ENCODE data around the gene TMEM80.
A peak's percentile ranks its signal among the peaks of the same experiment; 100 is the strongest.
"Not testable (repeated sequence)": the region's sequence is repeated elsewhere in the genome, so short reads cannot be mapped to it uniquely, and the experiment has no call there.

Gene TMEM80

GRCh38 chr11:679271-680207 lies 16.1 kb upstream of the TMEM80 start:
- no peak for DNase-seq (ENCODE audit: low spot score)

DNA sequence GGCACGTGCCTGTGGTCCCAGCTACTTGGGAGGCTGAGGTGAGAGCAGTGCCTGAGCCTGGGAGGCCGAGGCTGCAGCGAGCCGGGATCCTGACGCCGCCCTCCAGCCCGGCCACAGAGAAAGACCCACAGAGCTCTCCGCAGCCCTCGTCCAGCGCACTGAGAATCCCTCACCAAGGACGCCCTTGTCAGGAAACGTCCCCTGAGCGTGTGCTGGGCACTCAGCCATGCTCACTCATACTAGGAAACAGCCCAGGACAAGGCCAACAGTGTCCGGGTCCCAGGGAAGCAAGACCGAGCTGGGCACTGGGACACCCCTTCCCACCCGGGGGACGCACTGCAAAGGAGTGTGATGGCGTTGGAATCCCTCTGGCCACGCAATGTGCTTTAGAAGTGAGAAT lies 15.1 kb upstream of the TMEM80 start:
- no peak for DNase-seq (ENCODE audit: low spot score)

DNA sequence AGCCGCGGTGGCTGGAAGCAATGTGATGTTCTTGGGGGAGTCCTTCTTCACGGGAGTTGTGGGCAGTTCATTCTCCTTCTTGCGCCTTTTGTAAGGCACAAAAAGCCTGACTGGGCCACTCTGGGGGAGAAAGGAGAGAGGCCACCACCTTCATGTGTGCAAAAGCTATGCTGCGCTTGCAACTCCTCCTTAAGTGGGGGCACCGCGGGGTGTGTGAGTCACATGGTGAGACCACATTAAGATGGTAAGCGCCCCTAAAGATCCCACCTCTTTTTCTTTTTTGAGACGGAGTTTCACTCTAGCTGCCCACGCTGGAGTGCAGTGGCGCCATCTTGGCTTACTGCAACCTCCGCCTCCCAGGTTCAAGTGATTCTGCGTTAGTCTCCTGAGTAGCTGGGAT lies 14.6 kb upstream of the TMEM80 start:
- no peak for DNase-seq (ENCODE audit: low spot score)

- no peak for DNase-seq (ENCODE audit: low spot score)
Measured at GRCh38 chr11:686451-687243, 9.0 kb upstream of the TMEM80 start.

DNA sequence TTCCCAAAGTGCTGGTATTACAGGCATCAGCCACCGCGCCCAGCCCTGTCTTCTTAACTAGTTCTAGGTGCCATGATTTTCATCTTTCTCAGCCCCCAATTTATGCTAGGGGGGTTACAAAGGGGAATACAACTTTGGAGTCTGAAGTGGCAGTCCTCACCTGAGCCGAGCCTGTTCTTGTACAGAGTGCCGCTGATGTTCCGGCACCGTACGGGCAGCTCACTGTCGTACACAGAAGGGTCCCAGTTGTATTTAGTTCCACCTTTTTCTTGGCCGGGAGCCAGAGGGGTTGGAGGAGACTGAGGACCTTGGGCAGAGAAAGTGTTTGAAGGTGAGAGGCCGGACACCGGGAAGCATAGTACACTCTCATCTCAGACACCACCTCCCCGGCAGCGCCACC lies 7.9 kb upstream of the TMEM80 start:
- no peak for DNase-seq (ENCODE audit: low spot score)

DNA sequence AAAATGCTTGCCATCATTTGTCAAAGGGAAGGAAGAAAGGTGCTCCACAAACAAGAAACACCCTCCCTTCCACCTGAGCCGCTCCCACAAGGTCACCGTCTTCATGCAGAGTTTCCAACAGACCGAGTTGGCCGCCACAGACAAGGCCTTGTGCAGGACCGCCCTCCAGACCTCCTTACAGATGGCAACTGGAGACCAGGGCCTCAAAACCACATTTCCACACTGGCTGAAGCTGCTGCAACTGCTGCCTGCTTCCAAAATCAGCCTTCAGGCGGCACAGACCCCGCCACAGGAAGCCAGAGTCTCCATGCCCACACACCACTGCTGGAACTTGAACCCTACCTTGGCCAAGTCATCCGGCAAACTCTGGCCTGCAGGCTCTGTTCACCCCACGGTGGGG lies 6.9 kb upstream of the TMEM80 start:
- DNase-seq (ENCODE audit: low spot score), result no peak

GRCh38 chr11:689625-690024 lies 6.0 kb upstream of the TMEM80 start:
- DNase-seq (ENCODE audit: low spot score), result no peak

DNA sequence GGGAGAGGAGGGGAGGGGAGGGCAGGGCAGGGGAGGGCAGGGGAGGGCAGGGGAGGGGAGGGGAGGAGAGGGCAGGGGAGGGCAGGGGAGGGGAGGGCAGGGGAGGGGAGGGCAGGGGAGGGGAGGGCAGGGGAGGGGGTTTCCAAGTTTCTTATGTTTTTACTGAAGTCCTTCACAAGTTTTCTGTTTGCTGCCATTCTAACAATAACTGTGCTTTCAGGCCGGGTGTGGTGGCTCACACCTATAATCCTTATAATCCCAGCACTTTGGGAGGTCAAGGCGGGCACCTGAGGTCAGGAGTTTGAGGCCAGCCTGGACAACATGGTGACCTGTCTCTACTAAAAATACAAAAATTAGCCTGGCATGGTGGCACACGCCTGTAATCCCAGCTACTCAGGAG lies 5.4 kb upstream of the TMEM80 start:
- not testable (repeated sequence) for DNase-seq (ENCODE audit: low spot score)

GRCh38 chr11:690738-691633 lies 4.6 kb upstream of the TMEM80 start:
- DNase-seq (ENCODE audit: low spot score), result no peak

GRCh38 chr11:691710-692590 lies 3.7 kb upstream of the TMEM80 start:
- DNase-seq (ENCODE audit: low spot score), result no peak

DNA sequence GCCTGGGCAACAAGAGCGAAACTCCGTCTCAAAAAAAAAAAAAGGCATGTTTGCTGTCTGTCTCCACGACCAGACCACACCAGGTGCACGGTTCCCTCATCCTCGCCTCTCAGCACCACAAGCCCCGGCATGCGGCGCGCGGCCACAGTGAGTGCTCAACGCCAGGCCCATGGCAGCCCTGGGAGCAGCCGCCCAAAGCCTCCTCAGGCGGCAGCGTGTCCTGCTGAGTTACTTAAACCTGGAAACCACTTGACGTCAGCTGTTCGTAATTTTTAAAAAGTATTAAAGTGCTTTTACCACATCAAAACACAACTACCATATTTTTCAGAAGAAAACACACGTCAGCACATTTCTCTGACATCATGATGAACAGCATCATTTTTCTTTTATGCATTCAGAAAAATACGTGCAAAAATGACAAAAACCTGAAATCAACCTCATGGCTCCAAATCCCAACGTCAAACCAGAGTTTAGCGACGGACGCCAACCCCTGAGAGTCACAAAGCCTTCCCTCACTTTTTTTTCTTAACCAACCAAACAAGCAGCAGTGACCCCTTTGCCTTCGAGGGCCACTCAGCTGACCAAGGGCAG lies 2.7 kb upstream of the TMEM80 start:
- DNase-seq (ENCODE audit: low spot score), result no peak

- no peak for DNase-seq (ENCODE audit: low spot score)
Measured at GRCh38 chr11:693415-693831, 2.2 kb upstream of the TMEM80 start.

- no peak for DNase-seq (ENCODE audit: low spot score)
Measured at GRCh38 chr11:693887-694562, 1.6 kb upstream of the TMEM80 start.

GRCh38 chr11:694563-695287 lies 891 bp upstream of the TMEM80 start, which contains the start of gene DEAF1:
Gene DEAF1, minus strand, starts transcription at chr11:695222. Its CDS starts 175 bp downstream, at chr11:695047.
- peak; percentile 99 for DNase-seq (ENCODE audit: low spot score)

DNA sequence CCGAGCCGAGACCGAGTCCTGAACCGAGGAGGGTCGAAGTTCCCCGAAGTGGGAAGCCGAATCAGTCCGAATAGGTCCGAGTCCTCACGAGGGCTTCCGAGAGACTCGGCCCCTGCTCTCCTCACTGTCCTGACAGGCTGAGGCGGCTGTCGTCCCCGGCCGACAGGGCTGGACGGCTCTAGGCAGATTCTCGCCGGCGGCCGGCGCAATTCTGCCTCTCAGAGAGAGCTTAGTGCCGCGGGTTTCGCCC lies 403 bp upstream of the TMEM80 start:
- DNase-seq (ENCODE audit: low spot score), result no peak

GRCh38 chr11:696955-697491 lies 1.4 kb downstream of the TMEM80 start:
- no peak for DNase-seq (ENCODE audit: low spot score)

DNA sequence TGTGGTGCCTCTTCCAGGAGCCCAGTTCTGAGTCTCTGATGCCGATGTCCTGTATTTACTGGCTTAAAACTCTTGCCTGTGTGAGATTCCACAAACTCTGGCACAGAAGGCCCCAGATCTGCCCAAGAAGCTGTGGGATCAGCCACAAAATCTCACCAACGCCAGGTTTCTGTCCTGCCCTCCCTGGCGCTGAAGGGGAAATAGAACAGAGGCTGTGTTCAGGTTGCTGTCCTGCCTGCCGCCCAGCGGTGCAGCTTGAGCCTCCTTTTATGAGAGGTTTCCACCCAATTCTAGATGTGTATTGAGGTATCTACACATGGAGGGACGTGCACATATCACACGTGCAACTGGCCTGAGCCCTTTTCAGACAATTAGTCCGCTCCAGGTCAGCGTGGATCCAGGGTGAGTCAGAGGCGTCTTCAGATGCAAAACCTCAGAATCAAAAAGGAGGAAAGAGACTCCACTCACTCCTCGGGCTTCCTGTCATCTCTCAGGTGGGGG lies 2.2 kb downstream of the TMEM80 start:
- no peak for DNase-seq (ENCODE audit: low spot score)

DNA sequence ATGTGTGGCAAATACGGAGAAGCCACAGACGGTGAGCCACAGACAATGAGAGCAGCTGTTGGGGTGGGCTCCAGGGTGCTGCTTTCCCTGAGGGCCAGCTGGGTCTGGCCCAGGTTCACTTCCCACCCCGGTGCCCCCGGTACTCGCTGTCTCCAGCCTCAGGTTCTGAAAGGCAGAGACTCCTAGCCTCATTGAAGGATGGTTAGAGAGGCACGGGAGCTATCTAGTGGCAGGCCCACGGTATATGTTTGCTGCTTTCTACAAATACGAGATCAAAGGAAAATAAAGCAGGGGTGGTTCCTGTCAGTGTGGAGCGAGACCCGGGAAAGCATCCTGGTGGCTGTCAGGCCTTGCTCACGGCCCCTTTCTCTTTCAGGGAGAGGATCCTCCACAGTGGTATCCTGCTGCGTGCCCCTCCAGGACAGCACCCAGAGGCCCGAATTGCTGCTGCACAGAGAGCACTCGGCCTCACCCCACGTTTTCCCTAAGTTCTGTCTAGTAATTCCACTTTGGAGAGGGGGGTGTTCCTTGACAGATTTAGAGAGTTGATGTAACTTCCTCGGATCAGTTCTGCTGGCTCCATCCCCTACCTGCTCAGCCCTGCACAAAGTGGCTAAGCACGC lies 3.0 kb downstream of the TMEM80 start:
- DNase-seq (ENCODE audit: low spot score), result no peak

DNA sequence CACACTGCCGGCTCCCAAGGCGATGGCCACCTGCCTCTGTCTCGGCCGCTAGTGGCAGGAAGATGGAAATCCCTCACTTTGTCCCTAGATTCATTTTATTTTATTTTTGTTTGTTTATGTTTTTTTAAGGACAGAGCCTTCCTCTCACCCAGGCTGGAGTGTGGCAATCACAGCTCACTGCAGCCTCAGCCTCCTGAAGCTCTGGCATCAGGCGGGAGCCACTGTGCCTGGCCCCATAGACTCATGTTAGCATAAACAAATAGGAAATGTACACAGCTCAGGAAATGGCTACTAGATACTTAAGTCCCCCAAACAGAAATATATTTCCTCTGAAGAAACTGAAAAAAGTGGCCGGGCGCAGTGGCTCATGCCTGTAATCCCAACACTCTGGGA lies 3.5 kb downstream of the TMEM80 start:
- DNase-seq (ENCODE audit: low spot score), result no peak

Data from CD4-positive, alpha-beta T cell treated with Interleukin-6 at 100 ng/mL for 8 hours (primary cell).